Lung (tissue), 12 donors: ENCODE data around the gene FKBP11. TPM values are rescaled to one million over a fixed set of nuclear protein-coding genes. Genes with fewer than 3 reads are reported as not detected.
A peak's percentile ranks its signal among the peaks of the same experiment; 100 is the strongest.

Experiments used
- ATAC-seq: fragments of 200-7000 bp; cut with Tn5 transposase; one replicate; pipeline ENCODE4 v1.9.1; 2020; ENCODE audit warnings: moderate number of reproducible peaks; ENCODE audit not compliant: insufficient read depth, low FRiP score
- DNase-seq, 3 donors: peaks; one replicate each; pipeline ENCODE4 v3.0.0-alpha.2; 2013 to 2017
- H3K27ac ChIP-seq, 2 donors: one replicate each; pipeline ENCODE4 v1.5.1; 2013; ENCODE audit warnings: mild to moderate bottlenecking in 2 of 2, moderate library complexity in 2 of 2, control low read depth in 1 of 2, inconsistent platforms in 1 of 2, low read depth in 1 of 2, low read length in 1 of 2
- H3K27me3 ChIP-seq, 3 donors: one replicate each; pipeline ENCODE4 v1.5.1; 2013; ENCODE audit warnings: low read length in 2 of 3; ENCODE audit not compliant: control insufficient read depth in 3 of 3, insufficient read depth in 3 of 3
- H3K36me3 ChIP-seq, 4 donors: one replicate each; pipeline ENCODE4 v1.5.1; 2013; ENCODE audit warnings: low read length in 4 of 4, mild to moderate bottlenecking in 1 of 4, moderate library complexity in 1 of 4; ENCODE audit not compliant: control insufficient read depth in 4 of 4, insufficient read depth in 4 of 4
- H3K4me1 ChIP-seq, 5 donors: one replicate each; pipeline ENCODE4 v1.5.1; 2013; ENCODE audit warnings: low read length in 5 of 5, mild to moderate bottlenecking in 2 of 5, moderate library complexity in 1 of 5; ENCODE audit not compliant: control insufficient read depth in 5 of 5, insufficient read depth in 5 of 5
- H3K4me3 ChIP-seq: one replicate; pipeline ENCODE4 v1.5.1; 2013; ENCODE audit warnings: mild to moderate bottlenecking, control low read depth, moderate library complexity
- H3K9ac ChIP-seq, 2 donors: one replicate each; pipeline ENCODE4 v1.5.1; 2013; ENCODE audit warnings: low read length in 2 of 2, control low read depth in 1 of 2; ENCODE audit not compliant: insufficient read depth in 1 of 2
- H3K9me3 ChIP-seq, 4 donors: one replicate each; pipeline ENCODE4 v1.5.1; 2013; ENCODE audit warnings: low read length in 3 of 4, mild to moderate bottlenecking in 1 of 4, moderate library complexity in 1 of 4; ENCODE audit not compliant: control insufficient read depth in 4 of 4, insufficient read depth in 3 of 4
- WGBS, 2 donors: extraction: QIAGEN DNeasy Blood & Tissue Kit; methylation state at CpG; one replicate each; pipeline ENCODE4 v1.1.7; 2013; 5-methylcytosine and 5-hydroxymethylcytosine counted together
- polyA plus RNA-seq, 2 donors: library from polyadenylated mRNA; stranded (reverse); fragments of 200-250 nt; gene quantifications; one replicate each; pipeline ENCODE4 v1.2.1, GENCODE V29; 2013
- total RNA-seq, 2 donors: library from RNA; depleted of rRNA in 1 of 2; stranded (reverse); fragments of >200 nt in 1 of 2; gene quantifications; one replicate each; pipeline ENCODE4 v1.2.1, GENCODE V29; 2014 to 2021
- TF ChIP-seq, protein P1 (sequence below): IDR thresholded peaks from 2 replicates; pipeline ENCODE4 v1.5.1; 2012; ENCODE audit warnings: mild to moderate bottlenecking; ENCODE audit errors: control extremely low read depth, extremely low read depth
- donor health status: control.
- donor health status: control.
- donor health status: Bipolar disorder and iron deficiency.
- donor health status: healthy.
- donor health status: DM: yes; HTN: yes; CAD: no.

Gene FKBP11
- total and polyA plus RNA-seq, 4 donors: 13.1 to 69.9 (median 63.1) TPM

DNA sequence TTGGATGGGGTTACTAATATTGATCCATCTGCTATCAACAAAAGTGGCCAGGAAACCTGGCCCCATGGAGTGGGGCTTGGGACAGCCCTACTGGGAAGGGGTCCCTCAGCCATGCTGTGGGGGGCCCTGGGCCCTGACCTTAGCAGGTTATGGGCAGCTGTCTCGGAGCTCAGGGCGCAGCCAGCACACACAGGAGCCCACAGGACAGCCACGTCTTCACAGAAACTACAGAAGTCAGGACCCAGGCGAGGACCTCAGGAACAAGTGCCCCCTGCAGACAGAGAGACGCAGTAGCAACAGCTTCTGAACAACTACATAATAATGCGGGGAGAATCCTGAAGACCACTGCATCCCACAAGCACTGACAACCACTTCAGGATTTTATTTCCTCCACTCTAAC is 11.9 kb upstream of the FKBP11 start:
- no peak overlapping the region for H3K9ac ChIP-seq
- no peaks in the 10 kb centered on the region for H3K4me1 ChIP-seq
- WGBS, 2 donors: 91 to 92% methylated on average over 6 of the region's 6 CpGs
- DNase-seq: no peak
- no peaks in the 10 kb centered on the region for H3K9me3 ChIP-seq
- H3K27ac ChIP-seq: no peak overlapping the region
- H3K36me3 ChIP-seq: peaks cover 14 to 46% (median 31%) of the 10 kb centered on the region in 4 donors
- TF ChIP-seq, protein P1, sequence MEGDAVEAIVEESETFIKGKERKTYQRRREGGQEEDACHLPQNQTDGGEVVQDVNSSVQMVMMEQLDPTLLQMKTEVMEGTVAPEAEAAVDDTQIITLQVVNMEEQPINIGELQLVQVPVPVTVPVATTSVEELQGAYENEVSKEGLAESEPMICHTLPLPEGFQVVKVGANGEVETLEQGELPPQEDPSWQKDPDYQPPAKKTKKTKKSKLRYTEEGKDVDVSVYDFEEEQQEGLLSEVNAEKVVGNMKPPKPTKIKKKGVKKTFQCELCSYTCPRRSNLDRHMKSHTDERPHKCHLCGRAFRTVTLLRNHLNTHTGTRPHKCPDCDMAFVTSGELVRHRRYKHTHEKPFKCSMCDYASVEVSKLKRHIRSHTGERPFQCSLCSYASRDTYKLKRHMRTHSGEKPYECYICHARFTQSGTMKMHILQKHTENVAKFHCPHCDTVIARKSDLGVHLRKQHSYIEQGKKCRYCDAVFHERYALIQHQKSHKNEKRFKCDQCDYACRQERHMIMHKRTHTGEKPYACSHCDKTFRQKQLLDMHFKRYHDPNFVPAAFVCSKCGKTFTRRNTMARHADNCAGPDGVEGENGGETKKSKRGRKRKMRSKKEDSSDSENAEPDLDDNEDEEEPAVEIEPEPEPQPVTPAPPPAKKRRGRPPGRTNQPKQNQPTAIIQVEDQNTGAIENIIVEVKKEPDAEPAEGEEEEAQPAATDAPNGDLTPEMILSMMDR: no peak
- H3K27me3 ChIP-seq: no peaks in the 10 kb centered on the region
- no peak overlapping the region for H3K4me3 ChIP-seq
- no peak for ATAC-seq

DNA sequence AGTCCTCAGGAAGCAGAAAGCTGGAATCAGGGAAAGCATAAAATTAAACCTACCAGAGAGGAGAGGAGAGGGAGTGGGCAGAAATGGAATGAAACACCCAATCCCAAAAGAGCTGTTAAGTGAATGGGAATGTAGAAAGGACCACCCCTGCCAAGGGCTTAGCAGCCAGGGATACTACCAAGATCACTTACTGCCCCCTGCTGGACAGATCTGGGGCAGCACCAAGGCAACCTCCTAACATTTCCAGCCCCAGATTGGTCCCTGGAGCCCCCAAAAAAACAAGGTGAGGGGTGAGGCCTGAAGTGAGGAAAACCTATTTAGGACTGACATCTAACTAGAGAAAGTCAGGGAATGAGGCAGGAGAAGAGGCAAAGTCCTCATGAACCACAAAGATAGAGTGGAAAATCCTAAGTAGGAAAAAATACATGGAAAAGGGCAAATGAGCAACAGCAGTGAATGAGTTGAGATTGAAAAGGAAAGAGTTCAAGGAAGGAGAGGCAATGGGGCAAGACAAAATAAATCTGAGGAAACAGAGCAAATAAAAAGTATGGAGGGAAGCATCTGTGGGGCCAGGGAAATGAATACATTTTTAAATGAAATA is 11.2 kb upstream of the FKBP11 start:
- TF ChIP-seq, protein P1: peak; percentile 47
- peaks cover 14 to 47% (median 29%) of the 10 kb centered on the region in 4 donors for H3K36me3 ChIP-seq
- H3K27ac ChIP-seq: no peak overlapping the region
- H3K4me1 ChIP-seq: no peaks in the 10 kb centered on the region
- H3K9me3 ChIP-seq: no peaks in the 10 kb centered on the region
- H3K9ac ChIP-seq: no peak overlapping the region
- no peak overlapping the region for H3K4me3 ChIP-seq
- DNase-seq (peak; percentile 78 to 79 (median 79)), ATAC-seq (peak; percentile 67)
- H3K27me3 ChIP-seq: no peaks in the 10 kb centered on the region

DNA sequence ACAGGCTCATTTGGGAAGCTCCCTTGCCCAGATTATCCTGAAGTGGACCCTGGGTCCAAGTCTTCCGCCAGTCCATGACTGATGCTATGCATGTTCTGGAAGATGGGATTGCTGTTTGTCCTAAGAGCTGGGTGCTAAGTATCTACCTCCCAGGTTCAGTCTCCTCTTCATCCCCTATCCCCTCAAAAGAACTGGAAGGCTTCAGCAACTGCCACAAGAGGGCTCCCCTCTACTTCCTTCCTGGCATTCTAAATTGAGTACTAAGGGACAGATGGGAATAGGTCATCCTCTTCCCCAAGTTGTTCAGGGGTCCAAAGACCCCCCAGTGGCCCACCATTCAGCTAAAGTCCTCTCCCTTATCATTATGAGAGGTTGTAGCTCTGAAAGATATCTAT is 9.0 kb upstream of the FKBP11 start:
- DNase-seq: peak in 1 of 3 donors; percentile 13
- Histone ChIP-seq H3K9me3 (no peaks in the 10 kb centered on the region), H3K27ac (peak overlapping the region in 1 of 2 donors; percentile 2), H3K27me3 (no peaks in the 10 kb centered on the region), H3K9ac (no peak overlapping the region), H3K36me3 (peaks cover 5 to 38% (median 30%) of the 10 kb centered on the region in 4 donors), H3K4me3 (no peak overlapping the region), H3K4me1 (no peaks in the 10 kb centered on the region)
- TF ChIP-seq, protein P1: no peak
- no peak for ATAC-seq
- 98 to 100% methylated on average over 1 of the region's 1 CpG for WGBS, 2 donors
